Lower leg skin (tissue), 4 donors: Measurements from ENCODE around the gene GABARAPL2. TPM values are rescaled to one million over a fixed set of nuclear protein-coding genes. Genes with fewer than 3 reads are reported as not detected.
"Not testable (repeated sequence)": the region's sequence is repeated elsewhere in the genome, so short reads cannot be mapped to it uniquely, and the experiment has no call there.

Experiments
- DNase-seq, 2 donors: peaks; one replicate each; pipeline ENCODE4 v3.0.0-alpha.2; 2019; ENCODE audit warnings: low spot score in 2 of 2
- H3K4me3 ChIP-seq: fragments of 200-600 bp; sonication (generic); 2 replicates; pipeline ENCODE4 v1.5.1; 2017; ENCODE audit warnings: mild to moderate bottlenecking, low read depth; ENCODE audit not compliant: poor library complexity, severe bottlenecking
- POLR2A ChIP-seq, 2 donors: fragments of 450-650 bp; IDR thresholded peaks; one replicate each; pipeline ENCODE4 v1.6.1; 2016 to 2017; ENCODE audit warnings: antibody characterized with exemption in 2 of 2, mild to moderate bottlenecking in 1 of 2, moderate library complexity in 1 of 2
- WGBS, 2 donors: methylation state at CpG; one replicate each; pipeline ENCODE4 v1.1.5; 2018; 5-methylcytosine and 5-hydroxymethylcytosine counted together
- intact Hi-C: fragments of 100-400 bp; cut with DNase I; formaldehyde crosslinking; loops from one replicate; pipeline ENCODE4 v1.15.0; 2023; ENCODE audit warnings: low total_unique reads
- total RNA-seq, 4 donors: library from RNA; depleted of rRNA; stranded (reverse); fragments of >200 nt; gene quantifications; one replicate each; pipeline ENCODE4 v1.1.0, GENCODE V29; 2016
- TF ChIP-seq, protein P1 (sequence below), 3 donors: fragments of 450-650 bp; IDR thresholded peaks; one replicate each; pipeline ENCODE4 v1.5.1; 2016; ENCODE audit warnings: antibody characterized with exemption in 3 of 3, mild to moderate bottlenecking in 3 of 3, moderate library complexity in 2 of 3

GABARAPL2 gene
- total RNA-seq, 4 donors from 2014 or later, result 119 to 176 (median 149) TPM

DNA sequence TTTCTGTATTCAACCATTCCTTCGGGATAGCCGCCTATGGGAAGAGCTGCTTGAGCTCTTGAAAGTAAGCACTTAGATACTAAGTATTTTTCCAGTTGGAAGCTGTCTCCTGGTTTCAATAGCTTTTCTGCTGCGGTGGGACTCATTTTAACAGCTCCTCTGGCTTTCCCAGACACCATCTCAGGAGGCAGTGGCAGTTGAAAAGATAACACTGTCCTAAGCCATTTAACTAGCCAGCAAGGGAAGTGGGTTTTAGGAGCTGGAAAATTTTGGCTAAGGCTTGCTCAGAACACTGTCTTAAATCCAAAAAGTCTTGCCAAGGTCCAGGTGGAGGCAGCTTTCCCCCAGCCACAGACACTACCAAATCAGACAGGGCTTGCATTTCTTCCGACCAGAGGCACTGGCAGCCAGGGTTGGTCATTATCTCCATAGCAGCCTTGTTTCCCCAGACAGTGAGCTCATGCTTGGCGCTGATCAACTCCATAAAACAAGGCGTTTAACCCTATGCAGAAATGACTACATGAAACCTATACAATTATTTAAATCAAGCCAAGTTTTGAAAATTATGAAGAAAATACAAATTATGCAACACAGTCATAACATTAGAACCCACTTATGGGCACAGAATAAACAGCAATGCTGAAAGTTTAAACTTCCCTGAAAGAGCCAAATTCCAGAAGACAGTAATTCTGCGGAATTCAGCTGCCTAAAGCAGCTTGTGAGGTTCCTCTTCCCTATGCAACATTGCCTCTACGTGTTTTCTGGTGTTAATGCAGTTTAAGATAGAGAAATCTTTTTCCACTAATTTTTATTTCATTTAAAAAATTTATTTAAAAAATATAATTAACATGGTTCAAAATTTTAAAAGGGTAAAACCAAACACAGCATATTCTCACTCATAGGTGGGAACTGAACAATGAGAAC is 25.0 kb downstream of the GABARAPL2 start:
- WGBS, 2 donors, result 48 to 50% methylated on average over 8 of the region's 8 CpGs
- peak in 1 of 2 donors; percentile 84 for DNase-seq

GRCh38 chr16:75591927-75592326 is 25.7 kb downstream of the GABARAPL2 start:
- H3K4me3 ChIP-seq, intact Hi-C loops, DNase-seq: not testable (repeated sequence)
- WGBS, 2 donors, result 61 to 67% methylated on average over 9 of the region's 9 CpGs

More for the DNA sequence above, 25.0 kb downstream of the GABARAPL2 start:
- intact Hi-C loops, result no loop called here
- H3K4me3 ChIP-seq, result no peak overlapping the region
- TF ChIP-seq POLR2A (IDR thresholded peaks at IDR 0.05), result no peak
- TF ChIP-seq, protein P1, sequence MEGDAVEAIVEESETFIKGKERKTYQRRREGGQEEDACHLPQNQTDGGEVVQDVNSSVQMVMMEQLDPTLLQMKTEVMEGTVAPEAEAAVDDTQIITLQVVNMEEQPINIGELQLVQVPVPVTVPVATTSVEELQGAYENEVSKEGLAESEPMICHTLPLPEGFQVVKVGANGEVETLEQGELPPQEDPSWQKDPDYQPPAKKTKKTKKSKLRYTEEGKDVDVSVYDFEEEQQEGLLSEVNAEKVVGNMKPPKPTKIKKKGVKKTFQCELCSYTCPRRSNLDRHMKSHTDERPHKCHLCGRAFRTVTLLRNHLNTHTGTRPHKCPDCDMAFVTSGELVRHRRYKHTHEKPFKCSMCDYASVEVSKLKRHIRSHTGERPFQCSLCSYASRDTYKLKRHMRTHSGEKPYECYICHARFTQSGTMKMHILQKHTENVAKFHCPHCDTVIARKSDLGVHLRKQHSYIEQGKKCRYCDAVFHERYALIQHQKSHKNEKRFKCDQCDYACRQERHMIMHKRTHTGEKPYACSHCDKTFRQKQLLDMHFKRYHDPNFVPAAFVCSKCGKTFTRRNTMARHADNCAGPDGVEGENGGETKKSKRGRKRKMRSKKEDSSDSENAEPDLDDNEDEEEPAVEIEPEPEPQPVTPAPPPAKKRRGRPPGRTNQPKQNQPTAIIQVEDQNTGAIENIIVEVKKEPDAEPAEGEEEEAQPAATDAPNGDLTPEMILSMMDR (IDR thresholded peaks at IDR 0.05), result no peak

GRCh38 chr16:75593308-75593707 is 27.1 kb downstream of the GABARAPL2 start:
- whole genome bisulfite sequencing, 2 donors, result 79 to 88% methylated on average over 6 of the region's 6 CpGs
- peak in 1 of 2 donors; percentile 29 for DNase-seq

GRCh38 chr16:75593825-75594820 is 27.9 kb downstream of the GABARAPL2 start:
- intact Hi-C loops, result no loop called here
- WGBS, 2 donors, result 73 to 77% methylated on average over 17 of the region's 17 CpGs
- H3K4me3 ChIP-seq, result no peak overlapping the region
- TF ChIP-seq POLR2A (IDR thresholded peaks at IDR 0.05), result no peak
- TF ChIP-seq, protein P1 (IDR thresholded peaks at IDR 0.05), result no peak
- DNase-seq, result peak in 1 of 2 donors; percentile 45

More at GRCh38 chr16:75593308-75593707, 27.1 kb downstream of the GABARAPL2 start:
- no peak overlapping the region for H3K4me3 ChIP-seq
- no peak for TF ChIP-seq POLR2A (IDR thresholded peaks at IDR 0.05)
- TF ChIP-seq, protein P1 (IDR thresholded peaks at IDR 0.05), result no peak
- intact Hi-C loops, result no loop called here

- TF ChIP-seq, protein P1 (IDR thresholded peaks at IDR 0.05), result no peak
- TF ChIP-seq POLR2A (IDR thresholded peaks at IDR 0.05), result no peak
- 90 to 91% methylated on average over 6 of the region's 6 CpGs for WGBS, 2 donors
- H3K4me3 ChIP-seq, result no peak overlapping the region
- DNase-seq, result peak in 1 of 2 donors; percentile 60
- intact Hi-C loops, result no loop called here
These were observed 33.5 kb downstream of the GABARAPL2 start for GRCh38 chr16:75599452-75600277.
